Hepatocyte (in vitro differentiated cells): ENCODE results near the gene ADAMTS14. TPM values are rescaled to one million over a fixed set of nuclear protein-coding genes. Genes with fewer than 3 reads are reported as not detected.
"Not testable (repeated sequence)": the region's sequence is repeated elsewhere in the genome, so short reads cannot be mapped to it uniquely, and the experiment has no call there.

Experiments used
- DNase-seq: peaks from one replicate; pipeline ENCODE4 v3.0.0-alpha.2; 2016; ENCODE audit warnings: low spot score
- H2AFZ ChIP-seq: fragments of 200-600 bp; sonication (generic); 2 replicates; pipeline ENCODE4 v1.6.0; 2016; ENCODE audit warnings: antibody characterized with exemption, mild to moderate bottlenecking
- H3K27ac ChIP-seq: fragments of 200-600 bp; sonication (generic); 2 replicates; pipeline ENCODE4 v1.5.1; 2016; ENCODE audit warnings: mild to moderate bottlenecking
- H3K27me3 ChIP-seq: fragments of 200-600 bp; sonication (generic); 2 replicates; pipeline ENCODE4 v1.6.1; 2016
- H3K36me3 ChIP-seq: fragments of 200-600 bp; sonication (generic); replicated peaks from 2 replicates; pipeline ENCODE4 v1.5.1; 2016; ENCODE audit warnings: low read depth; ENCODE audit not compliant: insufficient read depth
- H3K4me1 ChIP-seq: fragments of 200-600 bp; sonication (generic); 2 replicates; pipeline ENCODE4 v1.5.1; 2016; ENCODE audit warnings: mild to moderate bottlenecking, moderate library complexity; ENCODE audit not compliant: insufficient read depth
- H3K4me2 ChIP-seq: fragments of 200-600 bp; sonication (generic); 2 replicates; pipeline ENCODE4 v1.6.0; 2016
- H3K4me3 ChIP-seq: fragments of 200-600 bp; sonication (generic); 2 replicates; pipeline ENCODE4 v1.5.1; 2016; ENCODE audit warnings: mild to moderate bottlenecking
- H3K79me2 ChIP-seq: fragments of 200-600 bp; sonication (generic); 2 replicates; pipeline ENCODE4 v1.6.0; 2017; ENCODE audit warnings: mild to moderate bottlenecking
- H3K9me2 ChIP-seq: fragments of 200-600 bp; sonication (generic); replicated peaks from 2 replicates; pipeline ENCODE4 v1.6.0; 2017; ENCODE audit warnings: mild to moderate bottlenecking; ENCODE audit not compliant: insufficient read depth
- H3K9me3 ChIP-seq: fragments of 200-600 bp; sonication (generic); 2 replicates; pipeline ENCODE4 v1.5.1; 2016; ENCODE audit warnings: low read depth, mild to moderate bottlenecking
- H4K20me1 ChIP-seq: fragments of 200-600 bp; sonication (generic); 2 replicates; pipeline ENCODE4 v1.6.0; 2016; ENCODE audit warnings: mild to moderate bottlenecking; ENCODE audit not compliant: insufficient read depth, poor library complexity, severe bottlenecking
- CTCF ChIP-seq: fragments of 200-600 bp; sonication (generic); IDR thresholded peaks from 2 replicates; pipeline ENCODE4 v1.5.1; 2016; ENCODE audit warnings: antibody characterized with exemption, mild to moderate bottlenecking; ENCODE audit not compliant: poor library complexity
- EZH2 ChIP-seq: fragments of 200-600 bp; sonication (generic); IDR thresholded peaks from 2 replicates; pipeline ENCODE4 v1.6.1; 2016; ENCODE audit warnings: antibody characterized with exemption, mild to moderate bottlenecking, borderline replicate concordance
- EZH2phosphoT487 ChIP-seq: fragments of 200-600 bp; sonication (generic); IDR thresholded peaks from one replicate; pipeline ENCODE4 v1.6.1; 2018; ENCODE audit warnings: antibody characterized with exemption, mild to moderate bottlenecking, low read depth, moderate library complexity; ENCODE audit not compliant: unreplicated experiment, severe bottlenecking
- WGBS: methylation state at CpG from one replicate; pipeline ENCODE4 v1.1.6; 2016; ENCODE audit warnings: low lambda C conversion rate; ENCODE audit errors: missing lambda C conversion rate; 5-methylcytosine and 5-hydroxymethylcytosine counted together
- polyA plus RNA-seq: library from polyadenylated mRNA; unstranded; fragments of >200 nt; fragmentation: Nextera tagmentation; extraction: Ambion mirVana; gene quantifications from 2 replicates; pipeline ENCODE4 v1.2.1, GENCODE V29; 2016
- total RNA-seq: library from RNA; depleted of rRNA; stranded (reverse); fragments of >200 nt; gene quantifications from 2 replicates; pipeline ENCODE4 v1.2.3, GENCODE V29; 2014

The ADAMTS14 gene
- total and polyA plus RNA-seq, 2 experiments from 2014 or later, result 0.87 to 2.1 TPM

DNA sequence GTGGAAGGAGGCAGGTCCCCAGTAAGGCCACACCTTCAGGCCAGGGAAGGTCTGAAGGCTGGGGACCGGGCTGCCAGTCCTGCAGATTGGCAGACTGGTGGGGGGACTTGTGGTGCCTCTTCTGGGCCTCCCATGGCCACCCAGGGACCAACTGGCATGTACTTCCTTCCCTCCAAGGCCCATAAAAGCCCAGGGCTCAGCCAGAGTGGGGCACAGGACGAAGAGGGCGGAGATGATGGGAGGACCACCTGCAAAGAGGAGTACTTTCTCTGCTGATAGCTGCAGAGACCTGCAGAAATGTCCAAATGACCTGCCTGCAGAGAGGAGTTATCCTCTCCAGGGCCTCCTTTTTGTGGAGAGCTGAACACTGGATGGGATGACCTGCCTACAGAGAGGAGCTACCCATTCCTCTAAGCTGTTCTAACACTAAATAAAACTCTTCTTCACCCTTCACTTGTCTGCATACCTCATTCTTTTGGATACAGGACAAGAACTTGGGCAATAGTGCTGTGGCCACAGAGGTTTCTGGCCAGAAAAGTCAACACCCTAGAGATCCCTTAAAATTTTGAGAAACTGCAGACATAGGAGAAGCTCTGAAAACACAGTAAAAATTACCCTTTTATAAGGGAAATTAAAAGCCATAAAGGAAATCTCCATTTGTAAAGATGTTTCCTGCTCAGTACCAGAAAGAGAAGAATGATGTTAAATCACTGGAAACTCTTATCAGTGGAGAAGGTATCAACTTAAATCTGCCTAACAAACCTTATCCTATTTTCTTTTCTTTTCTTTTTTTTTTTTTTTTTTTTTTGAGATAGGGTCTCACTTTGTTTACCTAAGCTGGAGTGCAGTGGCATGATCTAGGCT, 49.1 kb upstream of the ADAMTS14 start:
- TF ChIP-seq EZH2, result no peak
- TF ChIP-seq CTCF, result no peak
- TF ChIP-seq EZH2phosphoT487, result no peak
- H4K20me1 ChIP-seq, result no peaks in the 10 kb centered on the region
- no peak overlapping the region for H3K4me3 ChIP-seq
- H3K4me1 ChIP-seq, result no peaks in the 10 kb centered on the region
- no peak for DNase-seq
- WGBS, result 76% methylated on average over 3 of the region's 3 CpGs
- H2AFZ ChIP-seq, result no peak overlapping the region
- H3K79me2 ChIP-seq, result no peaks in the 10 kb centered on the region
- no peaks in the 10 kb centered on the region for H3K36me3 ChIP-seq
- H3K4me2 ChIP-seq, result no peak overlapping the region
- H3K27me3 ChIP-seq, result no peaks in the 10 kb centered on the region
- H3K9me3 ChIP-seq, result no peaks in the 10 kb centered on the region
- H3K9me2 ChIP-seq, result no peaks in the 10 kb centered on the region
- H3K27ac ChIP-seq, result no peak overlapping the region

GRCh38 chr10:70626056-70626455, 46.2 kb upstream of the ADAMTS14 start:
- H3K4me3 ChIP-seq, result no peak overlapping the region
- H4K20me1 ChIP-seq, result no peaks in the 10 kb centered on the region
- H3K9me3 ChIP-seq, result no peaks in the 10 kb centered on the region
- H3K4me2 ChIP-seq, result no peak overlapping the region
- no peak overlapping the region for H2AFZ ChIP-seq
- no peak overlapping the region for H3K27ac ChIP-seq
- no peak for DNase-seq
- H3K36me3 ChIP-seq, result no peaks in the 10 kb centered on the region
- no peaks in the 10 kb centered on the region for H3K79me2 ChIP-seq
- no peaks in the 10 kb centered on the region for H3K27me3 ChIP-seq
- no peaks in the 10 kb centered on the region for H3K9me2 ChIP-seq
- TF ChIP-seq EZH2 (no peak), EZH2phosphoT487 (no peak), CTCF (no peak)
- H3K4me1 ChIP-seq, result no peaks in the 10 kb centered on the region

- no peaks in the 10 kb centered on the region for H3K36me3 ChIP-seq
- H3K4me2 ChIP-seq, result no peak overlapping the region
- no peaks in the 10 kb centered on the region for H3K4me1 ChIP-seq
- no peak overlapping the region for H3K27ac ChIP-seq
- no peaks in the 10 kb centered on the region for H3K9me3 ChIP-seq
- no peak overlapping the region for H2AFZ ChIP-seq
- no peaks in the 10 kb centered on the region for H4K20me1 ChIP-seq
- TF ChIP-seq EZH2, result no peak
- no peak for TF ChIP-seq CTCF
- no peak for TF ChIP-seq EZH2phosphoT487
- H3K79me2 ChIP-seq, result no peaks in the 10 kb centered on the region
- H3K27me3 ChIP-seq, result no peaks in the 10 kb centered on the region
- 56% methylated on average over 1 of the region's 1 CpG for WGBS
- DNase-seq, result no peak
- no peaks in the 10 kb centered on the region for H3K9me2 ChIP-seq
- no peak overlapping the region for H3K4me3 ChIP-seq
These were observed 43.0 kb upstream of the ADAMTS14 start for GRCh38 chr10:70629338-70629737.

- not testable (repeated sequence) for H3K36me3 ChIP-seq, H3K9me2 ChIP-seq, H2AFZ ChIP-seq, H3K9me3 ChIP-seq, H4K20me1 ChIP-seq, H3K4me1 ChIP-seq, DNase-seq, H3K4me3 ChIP-seq, H3K27me3 ChIP-seq, H3K27ac ChIP-seq, H3K79me2 ChIP-seq, H3K4me2 ChIP-seq
- whole genome bisulfite sequencing, result 63% methylated on average over 2 of the region's 6 CpGs
These were observed 40.6 kb upstream of the ADAMTS14 start for GRCh38 chr10:70631735-70632134.
